DOHH2 (cell line): ENCODE results near the gene GPRC5D.

ENCODE experiments used
- H3F3A ChIP-seq: fragments of 200-600 bp; sonication (generic), shearing (Covaris generic); 2 replicates; pipeline ENCODE4 v1.6.0; 2016; ENCODE audit warnings: antibody characterized with exemption, mild to moderate bottlenecking; ENCODE audit not compliant: control insufficient read depth, insufficient read depth
- H3K27ac ChIP-seq: fragments of 200-600 bp; sonication (generic); 2 replicates; pipeline ENCODE4 v1.5.1; 2014; ENCODE audit warnings: low read depth, mild to moderate bottlenecking, low read length, moderate library complexity
- H3K27me3 ChIP-seq: fragments of 200-600 bp; sonication (generic); 2 replicates; pipeline ENCODE4 v1.6.1; 2014; ENCODE audit warnings: mild to moderate bottlenecking, low read length, mixed read lengths; ENCODE audit not compliant: control insufficient read depth
- H3K36me3 ChIP-seq: fragments of 200-600 bp; sonication (generic); 2 replicates; pipeline ENCODE4 v1.6.1; 2014; ENCODE audit warnings: mild to moderate bottlenecking, low read length, moderate library complexity, mixed read lengths; ENCODE audit not compliant: control insufficient read depth
- H3K4me1 ChIP-seq: fragments of 200-600 bp; sonication (generic); 2 replicates; pipeline ENCODE4 v1.6.1; 2014; ENCODE audit warnings: mild to moderate bottlenecking, low read length, mixed read lengths; ENCODE audit not compliant: control insufficient read depth
- H3K4me2 ChIP-seq: fragments of 200-600 bp; sonication (generic); 2 replicates; pipeline ENCODE4 v1.6.0; 2014; ENCODE audit warnings: mild to moderate bottlenecking, low read length, moderate library complexity
- H3K4me3 ChIP-seq: fragments of 200-600 bp; sonication (generic); 2 replicates; pipeline ENCODE4 v1.5.1; 2014; ENCODE audit warnings: mild to moderate bottlenecking, low read length, mixed read lengths
- H3K79me2 ChIP-seq: fragments of 200-600 bp; sonication (generic); 2 replicates; pipeline ENCODE4 v1.6.1; 2014; ENCODE audit warnings: mild to moderate bottlenecking, low read length, mixed read lengths; ENCODE audit not compliant: control insufficient read depth
- H3K9me2 ChIP-seq: fragments of 200-600 bp; sonication (generic); replicated peaks from 2 replicates; pipeline ENCODE4 v1.6.1; 2014; ENCODE audit warnings: mild to moderate bottlenecking, low read length, mixed read lengths; ENCODE audit not compliant: control insufficient read depth
- H3K9me3 ChIP-seq: fragments of 200-600 bp; sonication (generic); 2 replicates; pipeline ENCODE4 v1.6.1; 2014; ENCODE audit warnings: antibody characterized with exemption, low read length, mixed read lengths; ENCODE audit not compliant: control insufficient read depth, insufficient read depth
- H4K20me1 ChIP-seq: fragments of 200-600 bp; sonication (generic); 2 replicates; pipeline ENCODE4 v1.6.0; 2014; ENCODE audit warnings: low read depth, mild to moderate bottlenecking, antibody characterized with exemption, low read length, moderate library complexity; ENCODE audit not compliant: control insufficient read depth, insufficient read depth
- EZH2phosphoT487 ChIP-seq: fragments of 200-600 bp; sonication (generic); IDR thresholded peaks from 2 replicates; pipeline ENCODE4 v1.6.1; 2017; ENCODE audit warnings: borderline replicate concordance, mild to moderate bottlenecking, antibody characterized with exemption, low read length, moderate library complexity, mixed read lengths
- TF ChIP-seq, protein P1 (sequence below): fragments of 200-600 bp; sonication (generic); IDR thresholded peaks from one replicate; pipeline ENCODE4 v1.5.1; 2014; ENCODE audit warnings: antibody characterized with exemption, mild to moderate bottlenecking, low read depth, low read length; ENCODE audit not compliant: poor library complexity, severe bottlenecking

GPRC5D gene

GRCh38 chr12:12896260-12896659 is 55.7 kb downstream of the GPRC5D start:
- H3K79me2 ChIP-seq: no peaks in the 10 kb centered on the region
- H3K9me2 ChIP-seq: no peaks in the 10 kb centered on the region
- no peak overlapping the region for H3K4me2 ChIP-seq
- H3F3A ChIP-seq: no peaks in the 10 kb centered on the region
- H3K4me3 ChIP-seq: no peak overlapping the region
- H3K4me1 ChIP-seq: no peaks in the 10 kb centered on the region
- H3K9me3 ChIP-seq: no peaks in the 10 kb centered on the region
- H4K20me1 ChIP-seq: no peaks in the 10 kb centered on the region
- no peaks in the 10 kb centered on the region for H3K36me3 ChIP-seq
- H3K27ac ChIP-seq: no peak overlapping the region
- TF ChIP-seq, protein P1, sequence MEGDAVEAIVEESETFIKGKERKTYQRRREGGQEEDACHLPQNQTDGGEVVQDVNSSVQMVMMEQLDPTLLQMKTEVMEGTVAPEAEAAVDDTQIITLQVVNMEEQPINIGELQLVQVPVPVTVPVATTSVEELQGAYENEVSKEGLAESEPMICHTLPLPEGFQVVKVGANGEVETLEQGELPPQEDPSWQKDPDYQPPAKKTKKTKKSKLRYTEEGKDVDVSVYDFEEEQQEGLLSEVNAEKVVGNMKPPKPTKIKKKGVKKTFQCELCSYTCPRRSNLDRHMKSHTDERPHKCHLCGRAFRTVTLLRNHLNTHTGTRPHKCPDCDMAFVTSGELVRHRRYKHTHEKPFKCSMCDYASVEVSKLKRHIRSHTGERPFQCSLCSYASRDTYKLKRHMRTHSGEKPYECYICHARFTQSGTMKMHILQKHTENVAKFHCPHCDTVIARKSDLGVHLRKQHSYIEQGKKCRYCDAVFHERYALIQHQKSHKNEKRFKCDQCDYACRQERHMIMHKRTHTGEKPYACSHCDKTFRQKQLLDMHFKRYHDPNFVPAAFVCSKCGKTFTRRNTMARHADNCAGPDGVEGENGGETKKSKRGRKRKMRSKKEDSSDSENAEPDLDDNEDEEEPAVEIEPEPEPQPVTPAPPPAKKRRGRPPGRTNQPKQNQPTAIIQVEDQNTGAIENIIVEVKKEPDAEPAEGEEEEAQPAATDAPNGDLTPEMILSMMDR: no peak
- TF ChIP-seq EZH2phosphoT487: no peak
- H3K27me3 ChIP-seq: peaks cover 31% of the 10 kb centered on the region

- H3F3A ChIP-seq: no peaks in the 10 kb centered on the region
- no peak overlapping the region for H3K4me3 ChIP-seq
- H4K20me1 ChIP-seq: no peaks in the 10 kb centered on the region
- no peaks in the 10 kb centered on the region for H3K4me1 ChIP-seq
- TF ChIP-seq, protein P1: no peak
- TF ChIP-seq EZH2phosphoT487: no peak
- H3K27me3 ChIP-seq: peaks cover 46% of the 10 kb centered on the region
- no peaks in the 10 kb centered on the region for H3K9me3 ChIP-seq
- no peak overlapping the region for H3K4me2 ChIP-seq
- no peaks in the 10 kb centered on the region for H3K36me3 ChIP-seq
- H3K79me2 ChIP-seq: no peaks in the 10 kb centered on the region
- no peak overlapping the region for H3K27ac ChIP-seq
- no peaks in the 10 kb centered on the region for H3K9me2 ChIP-seq
These were observed 58.5 kb downstream of the GPRC5D start for GRCh38 chr12:12893438-12893837.

DNA sequence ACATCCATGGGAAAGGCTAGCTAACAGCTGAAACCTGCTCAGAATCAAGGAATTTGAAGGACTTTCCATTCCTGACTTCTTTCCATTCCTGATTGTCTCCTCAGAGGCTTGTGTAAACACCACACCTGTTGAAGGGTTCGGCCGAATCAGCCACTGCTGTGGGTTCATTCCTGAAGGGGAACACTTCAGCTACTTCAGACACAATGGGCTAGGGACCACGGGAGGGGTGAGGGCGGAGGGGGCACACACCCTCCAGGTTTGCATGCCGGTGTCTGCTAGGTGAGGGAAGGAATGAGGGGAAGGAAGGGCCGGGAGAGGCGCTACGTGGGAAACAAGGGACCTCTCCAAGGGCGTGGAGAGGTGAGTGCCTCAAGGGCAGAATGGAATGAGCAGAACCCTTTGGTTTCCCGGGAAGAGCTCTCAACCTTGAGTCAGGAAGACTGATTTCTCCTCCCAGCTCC is 59.3 kb downstream of the GPRC5D start:
- no peaks in the 10 kb centered on the region for H3K9me3 ChIP-seq
- H3K27me3 ChIP-seq: peaks cover 51% of the 10 kb centered on the region
- no peaks in the 10 kb centered on the region for H3K79me2 ChIP-seq
- no peak overlapping the region for H3K27ac ChIP-seq
- H3K36me3 ChIP-seq: no peaks in the 10 kb centered on the region
- H3K9me2 ChIP-seq: no peaks in the 10 kb centered on the region
- H3K4me3 ChIP-seq: no peak overlapping the region
- H3F3A ChIP-seq: no peaks in the 10 kb centered on the region
- no peak for TF ChIP-seq EZH2phosphoT487
- TF ChIP-seq, protein P1: no peak
- H4K20me1 ChIP-seq: no peaks in the 10 kb centered on the region
- no peak overlapping the region for H3K4me2 ChIP-seq
- H3K4me1 ChIP-seq: no peaks in the 10 kb centered on the region

DNA sequence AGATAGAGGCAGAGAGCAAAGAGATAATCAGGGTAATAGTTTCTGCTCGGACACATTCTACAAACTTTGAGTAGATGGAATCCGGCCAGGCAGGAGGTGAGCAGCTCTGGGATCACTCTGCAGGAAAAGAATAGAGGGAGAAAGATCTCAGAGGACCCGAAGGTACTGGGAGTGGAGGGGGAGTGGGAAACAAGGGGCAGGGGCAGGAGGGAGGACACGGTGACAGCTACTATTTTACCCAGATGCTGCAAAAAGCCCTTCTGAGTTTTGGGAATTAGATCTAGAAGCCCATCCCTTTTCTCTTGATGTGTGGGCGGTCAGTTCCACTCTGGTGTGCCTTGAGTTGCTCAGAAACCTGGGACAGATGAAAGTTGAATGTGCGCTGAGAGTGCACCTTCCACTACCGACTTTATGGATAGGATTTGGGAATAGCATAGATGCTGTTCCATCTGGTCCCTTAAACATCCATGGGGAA is 60.1 kb downstream of the GPRC5D start:
- Histone ChIP-seq H3F3A (no peaks in the 10 kb centered on the region), H3K36me3 (no peaks in the 10 kb centered on the region), H3K9me3 (no peaks in the 10 kb centered on the region), H3K27me3 (peaks cover 51% of the 10 kb centered on the region), H3K79me2 (no peaks in the 10 kb centered on the region), H4K20me1 (no peaks in the 10 kb centered on the region), H3K4me3 (no peak overlapping the region), H3K27ac (no peak overlapping the region), H3K9me2 (no peaks in the 10 kb centered on the region), H3K4me1 (no peaks in the 10 kb centered on the region), H3K4me2 (no peak overlapping the region)
- TF ChIP-seq, protein P1: no peak
- TF ChIP-seq EZH2phosphoT487: no peak
